Measurements from ENCODE around the gene HSPA13. TPM values are rescaled to one million over a fixed set of nuclear protein-coding genes. Genes with fewer than 3 reads are reported as not detected.

The HSPA13 gene
- total and polyA plus RNA-seq, 2 of the 8 experiments (the other 6 are each of a cell fraction or from before 2014, with no cell fraction given), result 7.8 to 36.9 TPM

GRCh38 chr21:14388282-14388681 is 5.3 kb upstream of the HSPA13 start:
- Histone ChIP-seq H2BK120ac (replicated peaks; ENCODE audit: low read depth, low read length) (no peak overlapping the region), H3K18ac (ENCODE audit: extremely low read depth, low read length) (no peak overlapping the region), H3K4me3 (ENCODE audit: extremely low read depth in 1 of 4, insufficient read depth in 2 of 4, low read depth in 3 of 4, low read length in 4 of 4) (no peak overlapping the region), H3K14ac (ENCODE audit: insufficient read length) (no peak overlapping the region), H2BK15ac (ENCODE audit: low read length) (no peak overlapping the region), H3K27me3 (replicated peaks in 1 of 4; ENCODE audit: control insufficient read depth in 3 of 4, extremely low read depth in 1 of 4, insufficient read depth in 3 of 4, low read length in 3 of 4) (no peaks in the 10 kb centered on the region), H3K27ac (ENCODE audit: low read depth, low read length) (no peak overlapping the region), H3K36me3 (ENCODE audit: control insufficient read depth in 2 of 4, insufficient read depth in 4 of 4, low read length in 3 of 4) (no peaks in the 10 kb centered on the region), H3K23ac (ENCODE audit: insufficient read length) (no peak overlapping the region), H3K79me2 (ENCODE audit: control insufficient read depth in 1 of 2, insufficient read depth in 2 of 2, low read length in 2 of 2) (no peaks in the 10 kb centered on the region), H3K56ac (replicated peaks; ENCODE audit: insufficient read length, low read depth, low read length) (no peak overlapping the region), H4K91ac (replicated peaks; ENCODE audit: insufficient read length, low read length) (no peak overlapping the region), H2BK12ac (ENCODE audit: low read depth, low read length) (no peak overlapping the region), H2BK5ac (ENCODE audit: low read depth, low read length) (no peak overlapping the region), H4K5ac (ENCODE audit: insufficient read length, low read depth, low read length) (no peak overlapping the region), H2AK5ac (ENCODE audit: low read depth, low read length) (no peak overlapping the region), H3K9me3 (ENCODE audit: insufficient read depth in 2 of 2, low read depth in 1 of 2, low read length in 1 of 2) (no peaks in the 10 kb centered on the region; a peak in 1 of 4 replicates), H2BK20ac (ENCODE audit: low read length) (no peak overlapping the region), H3K4me1 (replicated peaks in 1 of 4; ENCODE audit: control insufficient read depth in 3 of 4, insufficient read depth in 4 of 4, low read length in 3 of 4) (no peaks in the 10 kb centered on the region), H3K79me1 (ENCODE audit: low read depth, low read length) (no peaks in the 10 kb centered on the region), H3K4me2 (ENCODE audit: insufficient read depth in 1 of 2, low read depth in 2 of 2, low read length in 2 of 2) (no peak overlapping the region), H4K20me1 (replicated peaks in 1 of 2; ENCODE audit: control insufficient read depth in 1 of 2, insufficient read depth in 2 of 2, low read length in 2 of 2) (no peaks in the 10 kb centered on the region), H3K9ac (replicated peaks in 1 of 4; ENCODE audit: extremely low read depth in 1 of 4, low read depth in 3 of 4, low read length in 3 of 4) (no peak overlapping the region), H3K23me2 (ENCODE audit: low read depth, low read length) (no peaks in the 10 kb centered on the region), H2AFZ (ENCODE audit: low read length) (no peak overlapping the region), H3K4ac (replicated peaks; ENCODE audit: insufficient read length, low read depth, low read length) (no peak overlapping the region), H4K8ac (ENCODE audit: extremely low read depth, insufficient read depth, low read length) (no peak overlapping the region)
- FAIRE-seq (no peak), DNase-seq (ENCODE audit: low read depth in 1 of 2, low spot score in 2 of 2) (no peak)
- ChIA-PET POLR2A (ENCODE audit: partially characterized antibody) (no interaction called here), CTCF (ENCODE audit: partially characterized antibody) (no interaction called here)
- 84% methylated on average over 2 of the region's 2 CpGs; no CpG with 5 or more reads in 1 of the 2 experiments for WGBS, 2 experiments (ENCODE audit: extremely low coverage in 1 of 2, insufficient coverage in 1 of 2, insufficient read length in 1 of 2, insufficient replicate concordance in 2 of 2, low coverage in 1 of 2, low lambda C conversion rate in 2 of 2, missing lambda C conversion rate in 1 of 2)
- no peak for TF ChIP-seq JUN (IDR thresholded peaks at IDR 0.05; ENCODE audit: low read depth, low read length)
- TF ChIP-seq BRCA1 (IDR thresholded peaks at IDR 0.05; ENCODE audit: low read depth, low read length), result no peak
- no peak for TF ChIP-seq CBX5 (IDR thresholded peaks at IDR 0.05; ENCODE audit: low read depth, low read length)
- TF ChIP-seq RNF2 (IDR thresholded peaks at IDR 0.05; ENCODE audit: borderline replicate concordance, low read depth, low read length, missing control alignments, poor library complexity, severe bottlenecking), result no peak
- TF ChIP-seq CHD1 (IDR thresholded peaks at IDR 0.05; ENCODE audit: low read depth, low read length), result no peak
- no peak for TF ChIP-seq RAD21 (IDR thresholded peaks at IDR 0.05 in 1 of 2, conservative IDR thresholded peaks at IDR 0.05 in 1 of 2; ENCODE audit: low read depth in 2 of 2, low read length in 2 of 2)

Measured in H1 (cell line).